GM18951 (cell line): Measurements from ENCODE around the gene KLF15.
"Not testable (repeated sequence)": the region's sequence is repeated elsewhere in the genome, so short reads cannot be mapped to it uniquely, and the experiment has no call there.

Experiments
- POLR2A ChIP-seq: IDR thresholded peaks from 4 replicates; pipeline ENCODE4 v1.6.1; 2011; ENCODE audit warnings: mild to moderate bottlenecking; ENCODE audit not compliant: insufficient read length, insufficient read depth; ENCODE audit errors: extremely low read depth
- in situ Hi-C: fragments of 300-500 bp; cut with MboI; formaldehyde crosslinking; loops from one replicate; pipeline ENCODE4 v1.12.0; 2022; ENCODE audit warnings: low sequenced_read_pairs, mixed read lengths, inconsistent platforms; ENCODE audit not compliant: unreplicated experiment

The KLF15 gene

GRCh38 chr3:126337980-126338651, 19.1 kb downstream of the KLF15 start:
- in situ Hi-C loops, result no loop called here
- TF ChIP-seq POLR2A, result no peak

- in situ Hi-C loops, result not testable (repeated sequence)
These were observed 25.3 kb downstream of the KLF15 start for GRCh38 chr3:126331812-126332336.

DNA sequence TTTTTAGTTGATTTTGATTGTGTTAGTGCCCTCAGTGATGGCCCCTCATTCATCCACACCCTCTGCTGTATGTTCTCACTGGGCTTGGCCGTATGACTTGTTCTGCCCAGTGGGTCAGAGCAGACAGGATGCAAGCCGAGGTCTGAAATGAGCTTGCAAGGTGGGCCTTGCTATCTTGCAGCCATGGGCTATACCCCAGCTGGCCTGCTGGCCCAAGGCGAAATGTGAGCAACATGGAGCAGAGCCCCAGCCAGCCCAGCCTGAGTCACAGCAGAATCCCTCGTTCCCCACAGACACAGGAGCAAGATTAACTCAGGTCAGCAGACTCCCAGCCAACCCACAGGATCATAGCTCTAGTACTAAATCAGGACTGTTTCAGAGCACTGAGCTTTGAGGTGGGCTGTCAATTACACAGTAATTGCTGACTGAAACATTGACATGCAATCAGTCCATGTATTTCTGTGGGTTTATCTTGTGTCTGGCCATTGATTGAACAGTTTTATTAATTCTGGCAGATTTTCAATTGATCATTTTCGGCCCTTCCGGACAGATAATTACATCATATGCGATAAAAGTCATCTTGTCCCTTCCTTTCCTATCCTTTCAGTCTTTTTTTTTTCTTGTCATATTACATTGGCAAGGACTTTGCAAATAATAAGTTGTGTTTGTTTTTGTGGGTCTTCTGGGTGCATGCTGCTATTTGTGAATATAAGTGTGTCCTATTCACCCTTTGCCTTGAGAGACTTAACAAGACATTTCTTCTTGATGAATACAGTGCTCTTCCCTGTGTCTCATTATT, 27.1 kb downstream of the KLF15 start:
- in situ Hi-C loops, result no loop called here
- no peak for TF ChIP-seq POLR2A

DNA sequence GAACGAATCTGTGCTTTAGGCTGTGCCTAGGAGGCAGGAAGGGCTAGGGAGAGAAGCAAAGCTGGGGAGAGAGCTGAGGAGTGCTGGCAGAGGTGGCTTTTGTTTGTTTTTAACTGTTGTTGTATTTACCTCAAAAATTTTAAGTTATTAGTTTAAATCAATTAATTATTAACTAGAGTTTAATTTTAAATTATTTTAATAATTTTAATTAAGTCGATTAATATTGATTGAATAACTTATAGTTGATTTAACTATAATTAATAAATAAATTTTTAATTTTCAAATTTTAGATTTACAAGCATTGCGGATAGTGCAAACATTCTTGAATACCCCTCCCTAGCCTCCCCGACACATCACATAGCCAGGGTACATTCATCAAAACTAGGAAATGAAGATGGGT, 30.6 kb downstream of the KLF15 start:
- TF ChIP-seq POLR2A, result no peak
- in situ Hi-C loops, result no loop called here

GRCh38 chr3:126322181-126322967, 34.8 kb downstream of the KLF15 start:
- in situ Hi-C loops, result no loop called here
- no peak for TF ChIP-seq POLR2A

DNA sequence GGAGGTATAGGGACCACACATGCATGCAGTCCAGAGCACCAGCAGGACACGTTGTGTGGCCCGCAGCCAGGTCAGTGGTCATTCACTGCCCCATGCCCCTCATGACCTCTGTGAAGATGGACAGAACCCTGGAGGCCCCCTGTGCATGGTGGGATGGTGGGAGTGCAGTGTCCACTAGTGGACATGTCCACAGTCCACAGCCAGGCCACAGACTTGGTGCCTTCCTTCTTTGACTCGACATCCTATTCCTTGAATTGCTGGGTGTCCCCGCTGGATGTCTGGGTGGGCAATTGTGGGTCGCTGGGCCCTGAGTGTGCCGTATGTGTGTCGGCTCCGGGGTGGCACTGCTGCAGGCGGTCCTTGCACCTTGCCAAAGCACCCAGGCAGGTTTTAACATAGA, 35.7 kb downstream of the KLF15 start:
- in situ Hi-C loops, result no loop called here
- no peak for TF ChIP-seq POLR2A

DNA sequence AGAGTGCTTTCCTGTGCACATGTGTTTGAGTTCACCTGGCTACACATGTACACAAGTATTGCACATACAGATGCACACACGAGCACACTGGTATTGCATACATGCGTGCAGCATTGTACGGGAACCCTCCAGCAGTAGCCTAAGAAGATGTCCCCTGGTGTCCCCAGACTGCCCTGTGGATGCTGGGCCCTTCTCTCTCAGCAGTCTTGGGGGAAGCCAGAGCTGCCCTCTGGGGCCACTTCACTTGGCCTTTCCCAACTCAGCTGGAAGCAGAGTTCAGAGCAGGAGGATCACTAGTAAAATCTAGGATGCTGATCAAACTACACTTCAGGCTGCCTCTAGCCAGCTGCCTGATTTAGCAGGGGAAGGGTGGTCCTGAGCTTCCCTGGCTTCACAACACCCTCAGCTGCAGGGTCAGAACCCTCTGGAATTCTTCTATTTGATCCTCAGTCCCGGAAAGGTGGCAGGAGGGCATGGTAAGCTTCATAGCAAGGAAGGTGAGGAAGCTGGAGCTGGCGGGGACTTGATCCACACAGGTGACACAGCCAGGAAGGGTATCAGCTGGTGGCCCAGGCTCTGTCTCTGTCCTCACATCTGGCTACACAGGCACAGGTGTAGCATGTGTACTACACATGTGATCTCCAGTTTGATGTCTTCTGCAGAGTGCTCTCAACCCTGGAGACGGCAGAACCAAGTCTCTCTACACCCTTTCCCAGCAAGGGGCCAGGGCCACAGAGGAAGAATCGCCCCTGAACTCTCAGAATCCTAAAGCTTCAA, 36.5 kb downstream of the KLF15 start:
- TF ChIP-seq POLR2A, result no peak
- in situ Hi-C loops, result no loop called here

DNA sequence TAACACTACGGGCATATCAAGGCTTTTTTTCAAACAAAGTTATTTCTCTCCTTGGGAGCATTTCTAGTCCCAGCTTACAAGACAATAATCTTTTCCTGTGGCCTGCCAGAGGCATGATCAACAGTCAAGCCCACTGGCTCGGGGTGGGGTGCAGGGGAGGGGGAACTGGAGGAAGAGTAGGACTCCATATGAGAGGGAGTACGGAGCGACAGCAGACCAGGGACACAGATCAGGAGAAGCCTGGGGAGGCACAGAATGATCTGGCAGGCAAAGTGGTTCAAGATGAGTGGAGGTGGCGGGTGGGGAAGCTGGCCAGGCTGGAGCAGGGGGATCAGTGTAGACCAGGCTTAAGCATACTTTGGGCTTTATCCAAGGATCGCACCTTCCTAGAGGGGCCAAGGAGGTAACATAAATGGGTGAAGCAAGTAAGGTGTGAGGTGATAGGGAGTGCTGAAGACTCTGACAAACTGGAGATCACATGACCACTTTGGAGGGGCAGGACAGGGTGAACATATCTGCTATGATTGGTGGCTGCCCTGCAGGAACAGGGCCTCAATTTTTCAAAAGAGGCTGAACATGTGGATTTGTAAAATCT, 37.4 kb downstream of the KLF15 start:
- no peak for TF ChIP-seq POLR2A
- in situ Hi-C loops, result no loop called here

DNA sequence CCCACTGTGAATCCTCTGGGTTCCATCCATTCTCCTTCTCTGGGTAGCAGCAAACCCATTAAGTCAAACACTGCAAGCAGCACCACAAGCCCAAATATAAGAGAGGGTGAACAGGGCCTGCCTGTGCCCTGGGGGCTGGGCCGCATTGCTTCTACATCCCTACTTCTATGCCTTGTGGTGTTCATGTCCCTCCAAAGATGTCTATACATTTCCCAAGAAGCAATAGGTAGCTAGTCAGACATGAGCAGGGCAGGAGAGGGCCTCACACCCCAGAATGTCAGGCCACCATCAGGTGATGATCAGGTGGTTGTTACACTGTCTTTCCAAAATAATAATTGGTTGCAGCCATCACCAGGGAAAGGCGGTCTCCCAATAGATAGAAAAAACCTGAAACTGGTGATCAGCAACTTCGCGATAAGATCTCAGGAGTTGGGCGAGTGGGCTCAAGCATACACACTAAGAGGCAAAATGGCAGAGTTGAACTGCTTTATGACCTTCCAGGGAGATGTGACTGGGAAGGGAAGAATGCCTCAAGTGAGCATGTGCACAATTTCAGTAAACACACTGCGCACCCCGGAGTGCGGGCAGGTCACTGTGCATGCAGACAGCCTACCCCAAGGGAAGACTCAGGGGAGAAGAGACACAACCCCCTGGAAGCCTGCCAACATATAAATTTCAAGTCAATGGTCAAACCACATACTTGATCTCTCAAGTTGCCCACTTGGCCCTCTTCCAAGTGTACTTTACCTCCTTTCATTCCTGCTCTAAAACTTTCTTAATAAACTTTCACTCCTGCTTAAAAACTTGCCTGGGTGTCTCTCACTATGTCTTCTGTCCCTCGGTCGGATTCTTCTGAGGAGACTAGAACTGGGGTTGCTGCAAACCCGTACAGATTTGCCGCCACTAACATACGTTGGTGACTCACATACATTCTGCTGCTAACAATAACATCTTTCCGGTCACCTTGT, 39.9 kb downstream of the KLF15 start:
- no peak for TF ChIP-seq POLR2A
- in situ Hi-C loops, result no loop called here

DNA sequence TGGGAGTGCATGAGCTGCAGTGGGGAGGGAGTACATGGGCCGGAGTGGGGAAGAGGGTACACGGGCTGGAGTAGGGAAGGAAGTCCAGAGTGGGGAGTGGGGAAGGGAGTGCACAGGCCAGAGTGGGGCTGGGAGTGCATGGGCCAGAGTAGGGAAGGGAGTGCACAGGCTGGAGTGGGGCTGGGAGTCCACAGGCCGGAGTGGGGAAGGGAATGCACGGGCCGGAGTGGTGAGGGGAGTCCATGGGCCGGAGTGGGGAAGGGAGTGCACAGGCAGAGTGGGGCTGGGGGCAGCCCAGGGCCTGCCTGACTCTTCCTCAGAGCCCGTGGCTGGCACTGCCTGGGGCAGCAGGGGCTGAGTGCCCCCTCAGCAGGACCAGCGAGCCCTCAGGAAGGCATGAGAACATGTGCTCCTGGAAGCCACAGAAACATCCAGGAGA, 40.7 kb downstream of the KLF15 start:
- no peak for TF ChIP-seq POLR2A
- in situ Hi-C loops, result no loop called here

DNA sequence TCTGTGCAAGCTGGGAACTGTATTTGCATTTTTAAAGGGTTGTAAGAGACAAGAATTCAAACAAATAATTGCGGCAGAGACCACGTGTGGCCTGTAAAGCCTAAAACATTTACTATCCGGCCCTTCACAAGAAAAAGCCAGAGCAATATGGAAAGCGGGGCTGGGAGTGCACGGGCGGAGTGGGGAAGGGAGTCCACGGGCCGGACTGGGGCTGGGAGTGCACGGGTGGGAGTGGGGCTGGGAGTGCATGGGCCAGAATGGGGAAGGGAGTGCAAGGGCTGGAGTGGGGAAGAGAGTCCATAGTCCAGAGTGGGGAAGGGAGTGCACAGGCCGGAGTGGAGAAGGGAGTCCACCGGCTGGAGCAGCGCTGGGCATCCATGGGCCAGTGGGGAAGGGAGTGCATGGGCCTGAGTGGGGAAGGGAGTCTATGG, 41.2 kb downstream of the KLF15 start:
- TF ChIP-seq POLR2A, result no peak
- in situ Hi-C loops, result no loop called here
